PC-9 (cell line): Measurements from ENCODE around the gene CST7.

ENCODE experiments used
- EZH2 ChIP-seq: fragments of 200-600 bp; sonication (generic); IDR thresholded peaks from 2 replicates; pipeline ENCODE4 v1.8.0; 2017; ENCODE audit warnings: antibody characterized with exemption, low read depth
- TF ChIP-seq, protein P1 (sequence below): fragments of 200-600 bp; sonication (generic); conservative IDR thresholded peaks from 2 replicates; pipeline ENCODE4 v1.6.1; 2017; ENCODE audit warnings: mixed run types, antibody characterized with exemption, mild to moderate bottlenecking, moderate library complexity

DNA sequence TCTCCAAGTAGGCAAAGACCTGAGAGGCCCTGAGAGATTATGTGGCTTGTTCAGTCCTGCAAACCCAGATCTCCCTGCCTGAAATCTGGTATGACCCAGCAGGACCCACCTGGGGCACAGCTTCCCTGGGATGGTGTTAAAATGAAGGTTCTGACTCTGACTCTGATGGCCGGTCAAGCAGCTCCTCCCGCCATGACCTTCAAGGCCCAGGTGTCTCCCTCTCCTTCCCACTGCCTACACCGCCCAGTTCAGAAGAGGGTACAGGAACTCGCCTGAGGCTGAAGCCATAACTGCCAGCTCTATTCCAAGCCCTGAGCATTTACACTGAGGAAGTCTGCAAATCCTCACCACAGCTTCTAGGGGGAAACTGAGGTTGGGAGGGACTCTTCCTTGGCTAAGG lies 5.9 kb upstream of the CST7 start:
- TF ChIP-seq, protein P1, sequence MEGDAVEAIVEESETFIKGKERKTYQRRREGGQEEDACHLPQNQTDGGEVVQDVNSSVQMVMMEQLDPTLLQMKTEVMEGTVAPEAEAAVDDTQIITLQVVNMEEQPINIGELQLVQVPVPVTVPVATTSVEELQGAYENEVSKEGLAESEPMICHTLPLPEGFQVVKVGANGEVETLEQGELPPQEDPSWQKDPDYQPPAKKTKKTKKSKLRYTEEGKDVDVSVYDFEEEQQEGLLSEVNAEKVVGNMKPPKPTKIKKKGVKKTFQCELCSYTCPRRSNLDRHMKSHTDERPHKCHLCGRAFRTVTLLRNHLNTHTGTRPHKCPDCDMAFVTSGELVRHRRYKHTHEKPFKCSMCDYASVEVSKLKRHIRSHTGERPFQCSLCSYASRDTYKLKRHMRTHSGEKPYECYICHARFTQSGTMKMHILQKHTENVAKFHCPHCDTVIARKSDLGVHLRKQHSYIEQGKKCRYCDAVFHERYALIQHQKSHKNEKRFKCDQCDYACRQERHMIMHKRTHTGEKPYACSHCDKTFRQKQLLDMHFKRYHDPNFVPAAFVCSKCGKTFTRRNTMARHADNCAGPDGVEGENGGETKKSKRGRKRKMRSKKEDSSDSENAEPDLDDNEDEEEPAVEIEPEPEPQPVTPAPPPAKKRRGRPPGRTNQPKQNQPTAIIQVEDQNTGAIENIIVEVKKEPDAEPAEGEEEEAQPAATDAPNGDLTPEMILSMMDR: no peak
- no peak for TF ChIP-seq EZH2
